SK-N-SH (cell line): Measurements from ENCODE around the gene TBX1. TPM values are rescaled to one million over a fixed set of nuclear protein-coding genes. Genes with fewer than 3 reads are reported as not detected.

Source experiments
- CTCF ChIA-PET: fragments of 300-600, 350-600 bp; formaldehyde crosslinking; extraction: SDS; loops from one replicate; lab custom pipeline; 2021; lab: Yijun Ruan, JAX
- POLR2A ChIA-PET: fragments of 350-600 bp; sonication (Branson Sonifier 250); formaldehyde crosslinking; extraction: SDS; loops from one replicate; lab custom pipeline; 2020; ENCODE audit warnings: antibody characterized with exemption, inconsistent platforms; lab: Yijun Ruan, JAX
- DNase-seq: peaks from one replicate; pipeline ENCODE4 v3.0.0; 2012
- H2AFZ ChIP-seq: fragments of 200-600 bp; sonication (generic); 2 replicates; pipeline ENCODE4 v1.8.1; 2016; ENCODE audit warnings: antibody characterized with exemption, mild to moderate bottlenecking, low read depth
- H3F3A ChIP-seq: fragments of 200-600 bp; sonication (generic); replicated peaks from 2 replicates; pipeline ENCODE3; 2016; ENCODE audit warnings: antibody characterized with exemption, mild to moderate bottlenecking; ENCODE audit not compliant: insufficient read depth
- H3K27ac ChIP-seq, 2 experiments: fragments of 200-500 bp in 1 of 2; fragments of 200-600 bp in 1 of 2; sonication (Bioruptor generic) in 1 of 2; sonication (generic), shearing (Covaris generic) in 1 of 2; 2 replicates each; pipeline versions ENCODE4 v1.5.1 to v1.6.1; 2014 to 2016; ENCODE audit warnings: low read depth in 2 of 2, inconsistent platforms in 1 of 2, low read length in 1 of 2, mild to moderate bottlenecking in 1 of 2, mixed read lengths in 1 of 2
- H3K27me3 ChIP-seq: fragments of 200-600 bp; sonication (generic), shearing (Covaris generic); 2 replicates; pipeline ENCODE4 v1.6.1; 2016; ENCODE audit warnings: mixed run types; ENCODE audit not compliant: insufficient read depth
- H3K36me3 ChIP-seq, 2 experiments: fragments of 200-500 bp in 1 of 2; fragments of 200-600 bp in 1 of 2; sonication (Bioruptor generic) in 1 of 2; sonication (generic) in 1 of 2; replicated peaks in 1 of 2; 2 replicates each; pipeline versions ENCODE3 to v1.5.1; 2014 to 2016; ENCODE audit warnings: low read length in 1 of 2, mild to moderate bottlenecking in 1 of 2; ENCODE audit not compliant: insufficient read depth in 2 of 2, control insufficient read depth in 1 of 2
- H3K4me1 ChIP-seq, 2 experiments: fragments of 200-500 bp in 1 of 2; fragments of 200-600 bp in 1 of 2; sonication (Bioruptor generic) in 1 of 2; sonication (generic), shearing (Covaris generic) in 1 of 2; 2 replicates each; pipeline versions ENCODE4 v1.5.1 to v1.6.1; 2014 to 2016; ENCODE audit warnings: low read depth in 1 of 2, low read length in 1 of 2, mixed run types in 1 of 2; ENCODE audit not compliant: insufficient read depth in 2 of 2, control insufficient read depth in 1 of 2
- H3K4me2 ChIP-seq: fragments of 200-600 bp; sonication (generic), shearing (Covaris generic); 2 replicates; pipeline ENCODE4 v1.6.1; 2017; ENCODE audit warnings: mixed run types
- H3K4me3 ChIP-seq, 2 experiments: fragments of 200-500 bp in 1 of 2; fragments of 200-600 bp in 1 of 2; sonication (Bioruptor generic) in 1 of 2; sonication (generic), shearing (Covaris generic) in 1 of 2; 2 replicates each; pipeline versions ENCODE4 v1.5.1 to v1.8.1; 2014 to 2016; ENCODE audit warnings: low read depth in 2 of 2, inconsistent platforms in 1 of 2, low read length in 1 of 2, mild to moderate bottlenecking in 1 of 2, mixed read lengths in 1 of 2, moderate library complexity in 1 of 2
- H3K79me2 ChIP-seq: fragments of 200-600 bp; sonication (generic); 2 replicates; pipeline ENCODE4 v1.8.1; 2017; ENCODE audit warnings: mild to moderate bottlenecking; ENCODE audit not compliant: insufficient read depth
- H3K9ac ChIP-seq: fragments of 200-600 bp; sonication (generic); 2 replicates; pipeline ENCODE4 v1.6.1; 2017; ENCODE audit warnings: mixed run types
- H3K9me2 ChIP-seq: fragments of 200-600 bp; sonication (generic); 2 replicates; pipeline ENCODE4 v1.6.1; 2017; ENCODE audit warnings: mixed run types
- H3K9me3 ChIP-seq: fragments of 200-600 bp; sonication (generic); 2 replicates; pipeline ENCODE4 v1.6.1; 2017; ENCODE audit warnings: mixed run types, mild to moderate bottlenecking, moderate library complexity
- H4K20me1 ChIP-seq: fragments of 200-600 bp; sonication (generic); 2 replicates; pipeline ENCODE4 v1.6.1; 2017; ENCODE audit warnings: mild to moderate bottlenecking, mixed run types; ENCODE audit not compliant: insufficient read depth
- ELF1 ChIP-seq: IDR thresholded peaks from 2 replicates; pipeline ENCODE4 v1.4.0; 2012
- EP300 ChIP-seq, 2 experiments: IDR thresholded peaks; 2 replicates each; pipeline versions ENCODE4 v1.4.0 to v1.6.1; 2012; ENCODE audit warnings: borderline replicate concordance in 1 of 2, low read depth in 1 of 2, low read length in 1 of 2
- EZH2phosphoT487 ChIP-seq: fragments of 200-600 bp; sonication (generic); IDR thresholded peaks from 2 replicates; pipeline ENCODE4 v1.6.1; 2017; ENCODE audit warnings: low read depth, mixed run types, mild to moderate bottlenecking, antibody characterized with exemption, moderate library complexity, borderline replicate concordance
- FOXJ3 ChIP-seq: sonication (generic); formaldehyde crosslinking; IDR thresholded peaks from 2 replicates; pipeline ENCODE4 v1.5.1; 2020; ENCODE audit warnings: mild to moderate bottlenecking, missing genetic modification reagents
- FOXM1 ChIP-seq: IDR thresholded peaks from 2 replicates; pipeline ENCODE4 v1.4.0; 2012; ENCODE audit warnings: low read depth, mild to moderate bottlenecking
- GATA2 ChIP-seq: sonication (generic); formaldehyde crosslinking; IDR thresholded peaks from 2 replicates; pipeline ENCODE4 v1.5.0; 2020; ENCODE audit warnings: mild to moderate bottlenecking, missing genetic modification reagents
- MEF2A ChIP-seq: IDR thresholded peaks from 2 replicates; pipeline ENCODE4 v1.4.0; 2012; ENCODE audit warnings: low read depth, borderline replicate concordance
- NRF1 ChIP-seq: IDR thresholded peaks from 2 replicates; pipeline ENCODE4 v1.6.1; 2012; ENCODE audit warnings: low read depth, mild to moderate bottlenecking, low read length
- RCOR1 ChIP-seq: fragments of 150-350 bp; IDR thresholded peaks from 2 replicates; pipeline ENCODE4 v1.6.1; 2017; ENCODE audit warnings: antibody characterized with exemption, low read length
- RXRA ChIP-seq: IDR thresholded peaks from 2 replicates; pipeline ENCODE4 v1.4.0; 2012; ENCODE audit warnings: low read depth, mild to moderate bottlenecking, borderline replicate concordance
- SIN3A ChIP-seq: IDR thresholded peaks from 2 replicates; pipeline ENCODE4 v1.6.1; 2012; ENCODE audit warnings: low read depth, mild to moderate bottlenecking, low read length, moderate library complexity, borderline replicate concordance
- TAF1 ChIP-seq: IDR thresholded peaks from 2 replicates; pipeline ENCODE4 v1.6.1; 2012; ENCODE audit warnings: low read depth, mild to moderate bottlenecking, low read length, moderate library complexity, borderline replicate concordance
- TCF12 ChIP-seq: IDR thresholded peaks from 2 replicates; pipeline ENCODE4 v1.4.0; 2012
- WGBS: methylation state at CpG from one replicate; pipeline ENCODE4 v1.1.6; 2017; ENCODE audit warnings: low lambda C conversion rate; 5-methylcytosine and 5-hydroxymethylcytosine counted together
- polyA plus RNA-seq, 3 experiments: library from polyadenylated mRNA; depleted of rRNA; stranded (reverse); fragments of >200 nt; gene quantifications; 2 replicates each; pipeline ENCODE4 v1.2.3, GENCODE V29; 2012
- TF ChIP-seq, protein P1 (sequence below): fragments of 200-600 bp; sonication (generic); IDR thresholded peaks from 2 replicates; pipeline ENCODE4 v1.6.1; 2017; ENCODE audit warnings: antibody characterized with exemption, mild to moderate bottlenecking, moderate library complexity
- TF ChIP-seq, protein P2 (sequence below): IDR thresholded peaks from 2 replicates; pipeline ENCODE4 v1.4.0; 2012; ENCODE audit warnings: low read depth, borderline replicate concordance
- TF ChIP-seq, protein P3 (sequence below): IDR thresholded peaks from 2 replicates; pipeline ENCODE4 v1.4.0; 2012; ENCODE audit warnings: low read depth, borderline replicate concordance
- TF ChIP-seq, protein P4 (sequence below): fragments of 150-350 bp; IDR thresholded peaks from 2 replicates; pipeline ENCODE4 v1.6.1; 2017; ENCODE audit warnings: antibody characterized with exemption, low read length, low read depth, borderline replicate concordance
- TF ChIP-seq, protein P5 (sequence below): IDR thresholded peaks from 2 replicates; pipeline ENCODE4; 2012

The TBX1 gene
- polyA plus RNA-seq, 1 of the 3 experiments (the other 2 are of a cell fraction): not detected

DNA sequence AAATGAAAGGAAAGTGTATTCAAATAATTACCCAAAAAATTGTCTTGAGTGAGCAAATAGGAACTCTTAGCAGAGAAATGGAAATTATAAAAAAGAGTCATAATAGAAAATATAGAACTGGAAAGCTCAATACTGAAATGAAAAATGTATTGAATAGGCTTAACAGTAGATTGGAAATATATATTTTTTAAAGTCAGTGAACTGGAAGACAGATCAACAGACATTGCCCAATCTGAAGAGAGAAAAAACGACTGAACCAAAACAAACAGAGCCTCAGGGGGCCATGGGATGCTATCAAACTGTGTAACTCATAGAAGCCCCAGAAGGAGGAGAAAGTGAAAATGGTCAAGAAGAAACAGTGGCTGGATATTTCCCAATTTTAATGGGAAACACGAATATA is 32.6 kb downstream of the TBX1 start:
- POLR2A ChIA-PET: no interaction called here

More for the DNA sequence above, 32.6 kb downstream of the TBX1 start:
- Histone ChIP-seq H3K27ac (no peak overlapping the region), H3K4me2 (no peak overlapping the region), H3K9ac (no peak overlapping the region), H3K36me3 (peaks cover 3 to 4% of the 10 kb centered on the region in 2 experiments), H3K4me1 (peaks cover 0 to 26% of the 10 kb centered on the region in 2 experiments; a peak in 1 of 4 replicates), H3K9me2 (no peaks in the 10 kb centered on the region), H3K4me3 (no peak overlapping the region), H3F3A (no peaks in the 10 kb centered on the region), H3K79me2 (no peaks in the 10 kb centered on the region), H2AFZ (no peak overlapping the region), H3K9me3 (no peaks in the 10 kb centered on the region), H4K20me1 (no peaks in the 10 kb centered on the region), H3K27me3 (no peaks in the 10 kb centered on the region)
- 68% methylated on average over 2 of the region's 2 CpGs for WGBS
- no peak for TF ChIP-seq EZH2phosphoT487
- TF ChIP-seq RXRA: no peak
- TF ChIP-seq, protein P1, sequence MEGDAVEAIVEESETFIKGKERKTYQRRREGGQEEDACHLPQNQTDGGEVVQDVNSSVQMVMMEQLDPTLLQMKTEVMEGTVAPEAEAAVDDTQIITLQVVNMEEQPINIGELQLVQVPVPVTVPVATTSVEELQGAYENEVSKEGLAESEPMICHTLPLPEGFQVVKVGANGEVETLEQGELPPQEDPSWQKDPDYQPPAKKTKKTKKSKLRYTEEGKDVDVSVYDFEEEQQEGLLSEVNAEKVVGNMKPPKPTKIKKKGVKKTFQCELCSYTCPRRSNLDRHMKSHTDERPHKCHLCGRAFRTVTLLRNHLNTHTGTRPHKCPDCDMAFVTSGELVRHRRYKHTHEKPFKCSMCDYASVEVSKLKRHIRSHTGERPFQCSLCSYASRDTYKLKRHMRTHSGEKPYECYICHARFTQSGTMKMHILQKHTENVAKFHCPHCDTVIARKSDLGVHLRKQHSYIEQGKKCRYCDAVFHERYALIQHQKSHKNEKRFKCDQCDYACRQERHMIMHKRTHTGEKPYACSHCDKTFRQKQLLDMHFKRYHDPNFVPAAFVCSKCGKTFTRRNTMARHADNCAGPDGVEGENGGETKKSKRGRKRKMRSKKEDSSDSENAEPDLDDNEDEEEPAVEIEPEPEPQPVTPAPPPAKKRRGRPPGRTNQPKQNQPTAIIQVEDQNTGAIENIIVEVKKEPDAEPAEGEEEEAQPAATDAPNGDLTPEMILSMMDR: no peak
- no peak for TF ChIP-seq TAF1
- TF ChIP-seq SIN3A: no peak
- no peak for TF ChIP-seq MEF2A
- TF ChIP-seq FOXM1: no peak
- no peak for TF ChIP-seq TCF12
- TF ChIP-seq FOXJ3 (CRISPR knock-in tag): no peak
- TF ChIP-seq NRF1: no peak
- TF ChIP-seq, protein P2, sequence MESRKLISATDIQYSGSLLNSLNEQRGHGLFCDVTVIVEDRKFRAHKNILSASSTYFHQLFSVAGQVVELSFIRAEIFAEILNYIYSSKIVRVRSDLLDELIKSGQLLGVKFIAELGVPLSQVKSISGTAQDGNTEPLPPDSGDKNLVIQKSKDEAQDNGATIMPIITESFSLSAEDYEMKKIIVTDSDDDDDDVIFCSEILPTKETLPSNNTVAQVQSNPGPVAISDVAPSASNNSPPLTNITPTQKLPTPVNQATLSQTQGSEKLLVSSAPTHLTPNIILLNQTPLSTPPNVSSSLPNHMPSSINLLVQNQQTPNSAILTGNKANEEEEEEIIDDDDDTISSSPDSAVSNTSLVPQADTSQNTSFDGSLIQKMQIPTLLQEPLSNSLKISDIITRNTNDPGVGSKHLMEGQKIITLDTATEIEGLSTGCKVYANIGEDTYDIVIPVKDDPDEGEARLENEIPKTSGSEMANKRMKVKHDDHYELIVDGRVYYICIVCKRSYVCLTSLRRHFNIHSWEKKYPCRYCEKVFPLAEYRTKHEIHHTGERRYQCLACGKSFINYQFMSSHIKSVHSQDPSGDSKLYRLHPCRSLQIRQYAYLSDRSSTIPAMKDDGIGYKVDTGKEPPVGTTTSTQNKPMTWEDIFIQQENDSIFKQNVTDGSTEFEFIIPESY: no peak
- TF ChIP-seq GATA2 (CRISPR knock-in tag): no peak
- TF ChIP-seq ELF1: no peak
- TF ChIP-seq, protein P3, sequence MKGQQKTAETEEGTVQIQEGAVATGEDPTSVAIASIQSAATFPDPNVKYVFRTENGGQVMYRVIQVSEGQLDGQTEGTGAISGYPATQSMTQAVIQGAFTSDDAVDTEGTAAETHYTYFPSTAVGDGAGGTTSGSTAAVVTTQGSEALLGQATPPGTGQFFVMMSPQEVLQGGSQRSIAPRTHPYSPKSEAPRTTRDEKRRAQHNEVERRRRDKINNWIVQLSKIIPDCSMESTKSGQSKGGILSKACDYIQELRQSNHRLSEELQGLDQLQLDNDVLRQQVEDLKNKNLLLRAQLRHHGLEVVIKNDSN: no peak
- TF ChIP-seq RCOR1: no peak
- no peak for TF ChIP-seq EP300 (IDR thresholded peaks at IDR 0.05; ENCODE audit: borderline replicate concordance in 1 of 2, low read depth in 1 of 2, low read length in 1 of 2)
- TF ChIP-seq, protein P4, sequence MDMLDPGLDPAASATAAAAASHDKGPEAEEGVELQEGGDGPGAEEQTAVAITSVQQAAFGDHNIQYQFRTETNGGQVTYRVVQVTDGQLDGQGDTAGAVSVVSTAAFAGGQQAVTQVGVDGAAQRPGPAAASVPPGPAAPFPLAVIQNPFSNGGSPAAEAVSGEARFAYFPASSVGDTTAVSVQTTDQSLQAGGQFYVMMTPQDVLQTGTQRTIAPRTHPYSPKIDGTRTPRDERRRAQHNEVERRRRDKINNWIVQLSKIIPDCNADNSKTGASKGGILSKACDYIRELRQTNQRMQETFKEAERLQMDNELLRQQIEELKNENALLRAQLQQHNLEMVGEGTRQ: no peak
- TF ChIP-seq, protein P5, sequence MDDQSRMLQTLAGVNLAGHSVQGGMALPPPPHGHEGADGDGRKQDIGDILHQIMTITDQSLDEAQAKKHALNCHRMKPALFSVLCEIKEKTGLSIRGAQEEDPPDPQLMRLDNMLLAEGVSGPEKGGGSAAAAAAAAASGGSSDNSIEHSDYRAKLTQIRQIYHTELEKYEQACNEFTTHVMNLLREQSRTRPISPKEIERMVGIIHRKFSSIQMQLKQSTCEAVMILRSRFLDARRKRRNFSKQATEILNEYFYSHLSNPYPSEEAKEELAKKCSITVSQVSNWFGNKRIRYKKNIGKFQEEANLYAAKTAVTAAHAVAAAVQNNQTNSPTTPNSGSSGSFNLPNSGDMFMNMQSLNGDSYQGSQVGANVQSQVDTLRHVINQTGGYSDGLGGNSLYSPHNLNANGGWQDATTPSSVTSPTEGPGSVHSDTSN: no peak
- no peak for DNase-seq
- CTCF ChIA-PET: interaction anchor here (1.6 kb wide), 2 partner anchors 63 to 117 kb away, joined by 3 to 4 read pairs; no protein-coding TSS in a partner anchor
